ENCODE results near the gene MIOS.

DNA sequence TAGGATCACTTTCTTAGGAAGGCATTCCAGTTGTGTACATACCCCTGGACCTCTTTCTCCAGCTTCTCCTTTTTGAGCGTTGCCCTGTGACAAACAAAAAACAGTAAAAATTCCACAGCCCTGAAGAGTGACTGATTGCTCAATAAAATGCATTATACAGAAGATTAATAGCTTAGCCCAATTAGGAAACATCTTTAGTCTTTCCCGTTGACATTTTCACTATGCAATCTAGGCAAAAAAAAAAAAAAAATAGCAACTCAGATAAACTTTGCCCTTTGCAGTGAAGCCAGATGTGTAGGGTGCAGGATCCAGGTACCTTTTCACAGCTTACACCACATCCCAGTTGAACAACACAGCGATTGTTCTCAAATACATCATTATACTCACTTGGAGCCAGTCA, 48.9 kb upstream of the MIOS start:
- TF ChIP-seq, protein P1, sequence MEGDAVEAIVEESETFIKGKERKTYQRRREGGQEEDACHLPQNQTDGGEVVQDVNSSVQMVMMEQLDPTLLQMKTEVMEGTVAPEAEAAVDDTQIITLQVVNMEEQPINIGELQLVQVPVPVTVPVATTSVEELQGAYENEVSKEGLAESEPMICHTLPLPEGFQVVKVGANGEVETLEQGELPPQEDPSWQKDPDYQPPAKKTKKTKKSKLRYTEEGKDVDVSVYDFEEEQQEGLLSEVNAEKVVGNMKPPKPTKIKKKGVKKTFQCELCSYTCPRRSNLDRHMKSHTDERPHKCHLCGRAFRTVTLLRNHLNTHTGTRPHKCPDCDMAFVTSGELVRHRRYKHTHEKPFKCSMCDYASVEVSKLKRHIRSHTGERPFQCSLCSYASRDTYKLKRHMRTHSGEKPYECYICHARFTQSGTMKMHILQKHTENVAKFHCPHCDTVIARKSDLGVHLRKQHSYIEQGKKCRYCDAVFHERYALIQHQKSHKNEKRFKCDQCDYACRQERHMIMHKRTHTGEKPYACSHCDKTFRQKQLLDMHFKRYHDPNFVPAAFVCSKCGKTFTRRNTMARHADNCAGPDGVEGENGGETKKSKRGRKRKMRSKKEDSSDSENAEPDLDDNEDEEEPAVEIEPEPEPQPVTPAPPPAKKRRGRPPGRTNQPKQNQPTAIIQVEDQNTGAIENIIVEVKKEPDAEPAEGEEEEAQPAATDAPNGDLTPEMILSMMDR (IDR thresholded peaks at IDR 0.05; ENCODE audit: low read length), result no peak
- TF ChIP-seq EZH2 (IDR thresholded peaks at IDR 0.05; ENCODE audit: borderline replicate concordance, low read length), result no peak
